Measurements from ENCODE around the gene HTR3B. TPM values are rescaled to one million over a fixed set of nuclear protein-coding genes. Genes with fewer than 3 reads are reported as not detected.
A peak's percentile ranks its signal among the peaks of the same experiment; 100 is the strongest.
"Not testable (repeated sequence)": the region's sequence is repeated elsewhere in the genome, so short reads cannot be mapped to it uniquely, and the experiment has no call there.

The HTR3B gene
- polyA plus RNA-seq (2012; ENCODE audit: insufficient read depth, insufficient read length) = not detected

GRCh38 chr11:113904379-113905101 is at the start of gene HTR3B:
TSS of gene HTR3B (plus strand) at chr11:113904796. CDS start at chr11:113904934, 138 bp downstream.
- DNase-seq (ENCODE audit: low read depth, low spot score) = no peak
- H3K4me3 ChIP-seq (ENCODE audit: low read length) = no peak within 1 kb of the TSS

- H3K4me3 ChIP-seq (ENCODE audit: low read length) = no peak overlapping the region
- DNase-seq (ENCODE audit: low read depth, low spot score) = no peak
These were observed 48.8 kb upstream of the HTR3B start for GRCh38 chr11:113855803-113856202.

- no peak for DNase-seq (ENCODE audit: low read depth, low spot score)
- H3K4me3 ChIP-seq (ENCODE audit: low read length) = no peak overlapping the region
These were observed 47.4 kb upstream of the HTR3B start for GRCh38 chr11:113856966-113857759.

GRCh38 chr11:113859665-113860064 is 44.9 kb upstream of the HTR3B start:
- no peak overlapping the region for H3K4me3 ChIP-seq (ENCODE audit: low read length)
- DNase-seq (ENCODE audit: low read depth, low spot score) = no peak

- no peak overlapping the region for H3K4me3 ChIP-seq (ENCODE audit: low read length)
- DNase-seq (ENCODE audit: low read depth, low spot score) = no peak
These were observed 42.2 kb upstream of the HTR3B start for GRCh38 chr11:113862435-113862834.

- DNase-seq (ENCODE audit: low read depth, low spot score) = no peak
- H3K4me3 ChIP-seq (ENCODE audit: low read length) = no peak overlapping the region
These were observed 40.2 kb upstream of the HTR3B start for GRCh38 chr11:113864410-113864809.

- no peak overlapping the region for H3K4me3 ChIP-seq (ENCODE audit: low read length)
- DNase-seq (ENCODE audit: low read depth, low spot score) = no peak
These were observed 38.7 kb upstream of the HTR3B start for GRCh38 chr11:113865873-113866272.

- no peak overlapping the region for H3K4me3 ChIP-seq (ENCODE audit: low read length)
- no peak for DNase-seq (ENCODE audit: low read depth, low spot score)
These were observed 36.6 kb upstream of the HTR3B start for GRCh38 chr11:113867843-113868503.

- no peak overlapping the region for H3K4me3 ChIP-seq (ENCODE audit: low read length)
- no peak for DNase-seq (ENCODE audit: low read depth, low spot score)
These were observed 33.3 kb upstream of the HTR3B start for GRCh38 chr11:113871336-113871735.

GRCh38 chr11:113873236-113873626 is 31.4 kb upstream of the HTR3B start:
- no peak overlapping the region for H3K4me3 ChIP-seq (ENCODE audit: low read length)

GRCh38 chr11:113874096-113874495 is 30.5 kb upstream of the HTR3B start:
- peak overlapping the region; percentile 79; the same call in 1 of the 2 replicates for H3K4me3 ChIP-seq (ENCODE audit: low read length)
- no peak for DNase-seq (ENCODE audit: low read depth, low spot score)

More at GRCh38 chr11:113873236-113873626, 31.4 kb upstream of the HTR3B start:
- no peak for DNase-seq (ENCODE audit: low read depth, low spot score)

- DNase-seq (ENCODE audit: low read depth, low spot score) = no peak
- H3K4me3 ChIP-seq (ENCODE audit: low read length) = peak overlapping the region; percentile 79
These were observed 29.9 kb upstream of the HTR3B start for GRCh38 chr11:113874581-113875233.

- DNase-seq (ENCODE audit: low read depth, low spot score) = peak; percentile 60
- H3K4me3 ChIP-seq (ENCODE audit: low read length) = peak within 1 kb of the TSS; percentile 79
These were observed 29.1 kb upstream of the HTR3B start, which contains the start of gene USP28 for GRCh38 chr11:113875234-113876073. TSS of gene USP28 (minus strand) at chr11:113875572. CDS start at chr11:113875501, 71 bp downstream.

- H3K4me3 ChIP-seq (ENCODE audit: low read length) = peak overlapping the region; percentile 79
- no peak for DNase-seq (ENCODE audit: low read depth, low spot score)
These were observed 28.4 kb upstream of the HTR3B start for GRCh38 chr11:113876074-113876797.

GRCh38 chr11:113876798-113877669 is 27.6 kb upstream of the HTR3B start:
- no peak overlapping the region for H3K4me3 ChIP-seq (ENCODE audit: low read length)
- DNase-seq (ENCODE audit: low read depth, low spot score) = no peak

GRCh38 chr11:113877670-113878055 is 26.9 kb upstream of the HTR3B start:
- H3K4me3 ChIP-seq (ENCODE audit: low read length) = no peak overlapping the region
- DNase-seq (ENCODE audit: low read depth, low spot score) = no peak

GRCh38 chr11:113879446-113879845 is 25.1 kb upstream of the HTR3B start:
- DNase-seq (ENCODE audit: low read depth, low spot score); H3K4me3 ChIP-seq (ENCODE audit: low read length): not testable (repeated sequence)
